Right renal cortex interstitium (tissue), 3 donors: ENCODE results near the gene SAMSN1. TPM values are rescaled to one million over a fixed set of nuclear protein-coding genes. Genes with fewer than 3 reads are reported as not detected.
"Not testable (repeated sequence)": the region's sequence is repeated elsewhere in the genome, so short reads cannot be mapped to it uniquely, and the experiment has no call there.

Source experiments
- DNase-seq, 3 donors: peaks; one replicate each; pipeline ENCODE4 v3.0.0-alpha.2; 2013; ENCODE audit warnings: low read depth in 3 of 3, low spot score in 2 of 3
- polyA plus RNA-seq, 3 donors: library from polyadenylated mRNA; unstranded; fragments of 120-200 nt; gene quantifications; one replicate each; pipeline ENCODE4 v1.2.1, GENCODE V29; 2013; ENCODE audit not compliant: insufficient read length in 3 of 3

SAMSN1 gene
- polyA plus RNA-seq, 3 donors = 4.3 to 5.7 (median 5.1) TPM

DNA sequence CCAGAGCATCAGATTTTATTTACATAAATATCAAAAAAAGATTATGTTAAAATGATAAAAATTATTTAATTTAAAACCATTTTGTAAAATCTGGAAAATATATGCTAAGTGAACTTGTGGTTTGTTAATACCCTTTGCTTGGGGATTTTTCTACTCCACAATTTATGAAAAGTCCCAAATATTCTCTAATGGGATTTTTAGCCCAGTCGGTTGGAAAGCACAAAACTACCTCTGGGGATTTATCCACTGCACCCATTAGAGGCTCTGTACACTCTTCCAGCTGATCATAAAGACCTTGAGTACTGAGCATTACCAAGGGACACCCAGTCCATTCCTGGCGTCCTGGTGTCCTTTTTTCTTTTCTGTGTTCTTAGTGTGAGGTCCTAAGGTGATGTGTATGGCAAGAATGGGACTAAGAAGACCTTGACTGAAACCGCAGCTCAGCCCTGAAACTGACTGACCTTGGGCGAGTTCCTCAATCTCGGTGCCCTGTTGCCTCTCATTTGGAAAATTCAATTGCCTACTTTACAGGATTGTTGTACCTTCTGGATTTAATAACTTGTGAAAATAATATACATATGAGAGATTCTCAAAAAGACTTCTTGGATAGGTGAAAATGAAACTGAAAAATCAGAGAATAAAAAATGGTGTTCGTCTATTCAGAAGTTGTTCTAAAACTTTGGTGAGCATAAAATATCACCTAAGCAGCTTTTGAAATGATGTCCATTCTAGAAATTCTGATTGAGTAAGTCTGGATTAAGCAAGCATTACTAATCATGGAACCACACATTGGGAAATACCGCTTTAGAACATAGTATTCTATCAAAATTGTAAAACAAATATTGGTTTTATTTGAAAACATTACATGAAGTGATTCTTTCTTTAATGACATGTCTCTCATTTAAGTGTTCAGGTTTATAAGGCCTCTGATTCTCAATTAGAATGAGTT is 21.5 kb upstream of the SAMSN1 start:
- no peak for DNase-seq

DNA sequence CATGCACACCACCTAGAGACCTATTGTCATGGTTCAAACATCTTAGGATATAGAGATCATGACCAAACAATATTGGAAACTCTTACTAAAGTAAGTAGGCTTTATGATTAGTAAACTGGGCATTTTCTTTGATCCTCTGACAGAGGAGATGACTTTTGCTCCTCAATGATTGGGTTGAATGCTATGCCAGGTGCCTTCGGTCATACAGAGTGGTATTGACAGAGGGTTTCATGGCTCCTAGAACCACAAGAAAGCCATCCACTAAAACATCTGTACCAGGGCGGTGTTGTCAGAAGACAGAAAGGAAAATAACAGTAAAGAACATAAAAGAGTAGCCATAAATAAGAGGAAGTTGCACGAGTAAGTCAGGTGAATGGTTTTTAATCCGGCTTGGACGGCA is 20.8 kb upstream of the SAMSN1 start:
- no peak for DNase-seq

GRCh38 chr21:14562959-14563358 is 16.8 kb upstream of the SAMSN1 start:
- DNase-seq = no peak

GRCh38 chr21:14560555-14560954 is 14.4 kb upstream of the SAMSN1 start:
- no peak for DNase-seq

DNA sequence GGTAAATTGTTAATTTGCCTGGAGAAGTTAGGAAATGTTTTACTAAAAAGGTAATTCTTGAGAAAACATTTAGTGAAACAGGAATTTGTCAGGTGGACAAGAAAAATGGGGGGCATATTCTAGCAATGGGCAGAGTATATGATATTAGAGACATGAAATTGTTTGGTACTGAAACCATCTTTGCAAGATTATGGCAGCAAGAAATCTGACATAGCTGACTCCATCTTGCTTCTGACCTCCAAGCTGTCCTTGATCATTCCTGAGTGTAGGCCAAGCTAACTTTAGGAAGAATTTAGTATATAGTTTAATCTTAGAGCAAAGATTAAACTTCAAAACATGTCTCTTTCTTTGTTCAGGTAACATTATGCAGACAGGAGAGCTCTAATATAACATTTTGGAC is 14.0 kb upstream of the SAMSN1 start:
- DNase-seq = no peak

GRCh38 chr21:14559102-14559501 is 13.0 kb upstream of the SAMSN1 start:
- DNase-seq = no peak

DNA sequence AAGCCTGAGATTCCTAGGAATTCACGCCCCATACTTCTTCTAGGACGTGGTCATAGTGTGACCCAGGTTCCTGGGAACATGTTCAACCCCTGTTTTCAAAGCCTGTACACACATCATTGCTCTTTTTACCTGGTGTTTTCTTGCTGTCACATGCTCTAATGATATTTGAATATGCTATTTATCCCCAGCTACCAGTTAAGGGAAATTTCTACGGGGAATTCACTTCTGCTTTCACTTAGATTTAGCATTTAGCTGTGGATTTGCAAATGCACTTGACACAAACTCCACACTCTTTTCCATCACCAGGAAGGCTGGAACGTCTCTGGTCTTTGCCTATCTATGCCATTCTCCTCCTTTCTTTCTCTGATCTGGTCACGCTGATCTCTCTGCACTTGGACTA is 11.3 kb upstream of the SAMSN1 start:
- DNase-seq = no peak

- DNase-seq = no peak
These were observed 8.8 kb upstream of the SAMSN1 start for GRCh38 chr21:14554948-14555347.

GRCh38 chr21:14553422-14553821 is 7.3 kb upstream of the SAMSN1 start:
- DNase-seq = no peak

DNA sequence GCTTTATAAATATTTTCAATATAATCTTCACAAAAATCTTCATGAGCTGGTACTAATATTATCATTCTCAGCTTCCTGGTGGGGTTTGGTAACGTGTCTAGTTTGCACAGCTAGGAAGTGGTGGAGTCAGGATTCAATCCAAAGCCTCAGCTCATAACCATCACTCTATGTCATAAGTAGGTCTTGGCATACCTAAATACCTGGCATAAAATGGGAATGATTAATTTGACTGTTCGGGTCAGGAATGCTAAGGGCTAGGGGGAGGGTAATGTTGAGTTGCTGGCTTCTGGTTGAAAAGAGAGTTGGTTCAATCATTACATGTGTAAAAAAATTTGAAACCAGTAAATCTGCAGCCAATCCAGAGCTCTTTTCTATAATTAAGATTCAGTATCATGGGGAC is 5.6 kb upstream of the SAMSN1 start:
- no peak for DNase-seq

GRCh38 chr21:14550135-14550534 is 4.0 kb upstream of the SAMSN1 start:
- no peak for DNase-seq

DNA sequence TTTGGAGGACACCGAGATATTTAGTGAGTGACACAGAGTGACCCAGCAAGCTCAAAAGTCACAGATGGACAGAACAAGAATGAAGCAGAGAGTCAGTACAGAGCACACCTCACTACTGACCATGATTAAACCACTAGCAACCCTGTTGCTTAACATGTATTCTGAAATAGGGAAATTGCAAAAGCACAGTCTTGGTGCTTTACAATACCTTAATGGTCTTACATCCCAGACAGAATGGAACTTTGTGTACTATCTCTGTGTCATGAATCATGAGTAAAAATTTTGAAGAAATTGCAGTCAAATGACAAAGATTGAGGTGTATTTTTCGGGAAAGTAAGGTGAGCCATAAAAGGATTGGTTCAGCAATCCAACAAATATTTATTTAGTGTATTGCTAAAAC is 2.7 kb upstream of the SAMSN1 start:
- DNase-seq = no peak

DNA sequence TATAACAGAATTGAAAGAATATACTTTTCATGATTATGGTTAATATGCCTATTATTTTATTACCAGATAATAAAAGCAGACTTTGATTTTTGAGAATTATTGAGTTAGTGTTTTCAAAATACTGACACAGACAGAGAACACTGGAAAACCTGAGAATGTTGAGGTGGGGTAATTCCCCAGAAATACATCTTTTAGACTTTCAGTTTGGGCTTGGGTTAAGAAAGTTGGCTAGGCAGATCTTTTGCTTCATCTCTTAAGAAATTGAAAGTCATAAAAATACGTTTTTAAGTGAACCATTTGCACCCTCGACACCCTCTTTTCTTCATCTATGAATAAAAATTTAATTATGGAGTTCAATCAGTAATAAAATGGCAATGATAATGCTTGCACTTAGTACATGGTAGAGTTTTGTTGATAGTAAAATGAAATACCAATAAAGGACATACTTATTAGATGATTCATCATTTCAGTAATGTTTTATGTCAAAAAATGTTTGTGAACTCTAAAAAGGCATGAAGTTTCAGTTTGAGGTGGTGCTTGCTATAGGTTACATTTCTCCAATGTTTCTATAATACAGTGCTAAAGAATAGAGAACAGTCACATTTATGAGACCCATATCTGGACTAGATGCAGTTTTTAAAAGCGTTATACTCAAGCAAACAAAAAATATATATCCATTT is 1.9 kb upstream of the SAMSN1 start:
- no peak for DNase-seq

GRCh38 chr21:14546719-14547118 is 604 bp upstream of the SAMSN1 start:
- not testable (repeated sequence) for DNase-seq

DNA sequence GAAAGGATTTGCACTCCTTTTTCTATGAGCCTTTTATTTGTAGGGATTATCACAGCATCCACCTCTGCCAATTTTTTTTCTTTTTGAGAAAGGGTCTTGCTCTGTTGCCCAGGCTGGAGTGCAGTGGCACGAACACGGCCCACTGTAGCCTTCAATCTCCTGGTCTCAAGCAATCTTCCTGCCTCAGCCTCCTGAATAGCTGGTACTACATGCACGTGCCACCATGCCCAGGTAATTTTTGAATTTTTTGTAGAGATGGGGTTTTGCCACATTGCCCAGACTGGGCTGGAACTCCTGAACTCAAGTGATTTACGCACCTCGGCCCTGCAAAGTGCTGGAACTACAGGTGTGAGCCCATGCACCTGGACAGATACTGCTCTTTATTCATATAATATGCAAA is 2.1 kb downstream of the SAMSN1 start:
- DNase-seq = no peak

GRCh38 chr21:14542638-14543037 is 3.5 kb downstream of the SAMSN1 start:
- no peak for DNase-seq

DNA sequence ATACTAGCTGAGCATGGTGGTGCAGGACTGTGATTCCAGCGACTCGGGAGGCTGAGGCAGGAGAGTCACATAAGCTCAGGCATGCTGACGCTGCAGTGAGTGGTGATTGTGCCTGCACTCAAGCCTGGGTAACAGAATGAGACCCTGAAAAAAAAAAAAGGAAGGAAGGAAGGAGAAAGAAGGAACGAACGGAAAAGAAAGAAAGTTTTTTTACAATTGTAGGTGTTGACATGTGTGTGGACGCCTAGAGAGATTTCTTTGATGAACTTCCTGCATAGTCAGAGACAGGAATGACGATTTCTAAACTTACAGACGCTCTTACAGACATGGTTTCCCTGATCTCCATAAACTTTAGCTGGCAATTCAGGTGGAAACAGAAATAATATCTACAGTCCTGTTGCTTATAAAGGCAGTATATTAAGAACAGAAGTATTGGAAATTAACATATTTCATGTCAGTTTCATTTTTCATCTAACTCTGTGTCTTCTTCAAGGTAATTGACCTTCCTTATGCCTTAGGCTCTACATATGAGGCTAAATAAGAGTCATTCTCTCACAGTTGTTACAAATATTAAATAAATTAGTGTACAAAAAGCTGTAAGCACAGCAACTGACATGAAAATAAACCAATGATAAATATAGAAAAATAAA is 4.1 kb downstream of the SAMSN1 start:
- DNase-seq = no peak

DNA sequence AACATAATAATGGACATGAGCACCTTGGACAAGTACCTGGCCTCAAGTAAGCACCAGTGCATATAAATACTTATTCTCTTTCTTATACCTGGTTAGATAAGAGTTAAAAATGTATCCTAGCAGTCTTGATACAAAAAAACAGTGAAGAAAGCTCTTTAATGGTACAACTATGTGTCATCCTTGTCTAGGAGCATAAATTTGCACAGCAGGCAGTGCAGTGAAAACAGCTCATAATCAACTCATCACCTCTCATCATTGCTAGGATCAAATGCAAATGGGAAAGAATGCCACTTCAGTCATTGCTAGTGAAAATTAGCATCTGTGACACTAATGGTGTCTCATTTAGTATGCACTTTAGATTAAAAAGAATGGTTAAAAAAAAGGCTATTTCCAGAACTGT is 7.6 kb downstream of the SAMSN1 start:
- DNase-seq = no peak

GRCh38 chr21:14536929-14537328 is 9.2 kb downstream of the SAMSN1 start:
- no peak for DNase-seq

DNA sequence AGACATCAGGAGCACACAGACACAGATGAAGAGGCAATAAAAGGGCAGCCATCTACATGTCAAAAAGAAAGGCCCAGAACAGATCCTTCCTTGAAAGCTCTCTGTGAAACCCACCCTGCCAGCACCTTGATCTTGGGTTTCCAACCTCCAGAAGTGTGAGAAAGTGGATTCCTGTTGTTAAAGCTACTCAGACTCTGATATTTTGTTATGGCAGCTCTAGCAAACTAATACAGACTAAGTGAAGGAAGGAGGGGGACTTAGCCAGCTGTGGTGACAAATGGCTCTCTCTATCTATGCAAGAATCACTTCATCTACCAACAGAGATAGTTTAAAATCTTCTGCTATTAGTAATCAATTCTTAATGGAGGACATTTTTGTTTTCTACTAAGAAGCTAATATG is 10.4 kb downstream of the SAMSN1 start:
- no peak for DNase-seq
